NB4 (cell line): ENCODE measurements around the gene ZFHX3.

Experiments
- DNase-seq: peaks from one replicate; pipeline ENCODE4 v3.0.0; 2010; ENCODE audit warnings: low read depth
- H3K4me3 ChIP-seq: one replicate; pipeline ENCODE4 v1.5.1; 2011; ENCODE audit warnings: mild to moderate bottlenecking, low read depth, low read length, moderate library complexity
- CTCF ChIP-seq: IDR thresholded peaks from one replicate; pipeline ENCODE4 v1.5.1; 2012; ENCODE audit warnings: low read depth, low read length
- MAX ChIP-seq: IDR thresholded peaks from 2 replicates; pipeline ENCODE4 v1.6.1; 2011; ENCODE audit warnings: low read depth, low read length
- MYC ChIP-seq: IDR thresholded peaks from 2 replicates; pipeline ENCODE4 v1.6.1; 2011; ENCODE audit warnings: low read depth, low read length
- POLR2A ChIP-seq: IDR thresholded peaks from 2 replicates; pipeline ENCODE4 v1.6.1; 2011; ENCODE audit warnings: mild to moderate bottlenecking; ENCODE audit not compliant: insufficient read length; ENCODE audit errors: extremely low read depth

Gene ZFHX3

GRCh38 chr16:72825912-72826621 lies 221.9 kb downstream of the ZFHX3 start:
- no peak overlapping the region for H3K4me3 ChIP-seq
- TF ChIP-seq MAX, result no peak
- no peak for TF ChIP-seq MYC
- no peak for TF ChIP-seq CTCF
- no peak for TF ChIP-seq POLR2A
- DNase-seq, result no peak

GRCh38 chr16:72824761-72825160 lies 223.2 kb downstream of the ZFHX3 start:
- DNase-seq, result no peak
- no peak overlapping the region for H3K4me3 ChIP-seq
- no peak for TF ChIP-seq MAX
- no peak for TF ChIP-seq POLR2A
- TF ChIP-seq CTCF, result no peak
- TF ChIP-seq MYC, result no peak

GRCh38 chr16:72824027-72824426 lies 223.9 kb downstream of the ZFHX3 start:
- DNase-seq, result no peak
- H3K4me3 ChIP-seq, result no peak overlapping the region
- TF ChIP-seq POLR2A (no peak), MAX (no peak), MYC (no peak), CTCF (no peak)

- no peak for TF ChIP-seq MYC
- TF ChIP-seq CTCF, result no peak
- H3K4me3 ChIP-seq, result no peak overlapping the region
- DNase-seq, result no peak
Observed at GRCh38 chr16:72821185-72821950, 226.6 kb downstream of the ZFHX3 start.

GRCh38 chr16:72819345-72819744 lies 228.6 kb downstream of the ZFHX3 start:
- no peak for TF ChIP-seq CTCF
- TF ChIP-seq POLR2A, result no peak
- no peak for TF ChIP-seq MAX
- no peak for TF ChIP-seq MYC
- no peak overlapping the region for H3K4me3 ChIP-seq
- DNase-seq, result no peak
